Ishikawa (cell line): ENCODE results near the gene UNC5C.

Source experiments
- CEBPB ChIP-seq: IDR thresholded peaks from 2 replicates; pipeline ENCODE4 v1.6.1; 2012
- CREB1 ChIP-seq: IDR thresholded peaks from 2 replicates; pipeline ENCODE4 v1.6.1; 2012; ENCODE audit warnings: low read depth
- EGR1 ChIP-seq: IDR thresholded peaks from 2 replicates; pipeline ENCODE4 v1.6.1; 2012
- EP300 ChIP-seq: IDR thresholded peaks from 2 replicates; pipeline ENCODE4 v1.6.1; 2012; ENCODE audit warnings: borderline replicate concordance
- FOXM1 ChIP-seq: IDR thresholded peaks from 2 replicates; pipeline ENCODE4 v1.6.1; 2012; ENCODE audit warnings: low read depth, borderline replicate concordance
- MAX ChIP-seq: IDR thresholded peaks from 2 replicates; pipeline ENCODE4 v1.6.1; 2012
- NFIC ChIP-seq: IDR thresholded peaks from 2 replicates; pipeline ENCODE4 v1.6.1; 2012
- RAD21 ChIP-seq: IDR thresholded peaks from 2 replicates; pipeline ENCODE4 v1.6.1; 2012; ENCODE audit warnings: low read depth
- REST ChIP-seq: IDR thresholded peaks from 2 replicates; pipeline ENCODE4 v1.6.1; 2012; ENCODE audit warnings: low read depth, mild to moderate bottlenecking
- TAF1 ChIP-seq: IDR thresholded peaks from 2 replicates; pipeline ENCODE4 v1.6.1; 2012; ENCODE audit warnings: low read depth, mild to moderate bottlenecking
- TCF12 ChIP-seq: IDR thresholded peaks from 2 replicates; pipeline ENCODE4 v1.6.1; 2012; ENCODE audit warnings: low read depth
- TEAD4 ChIP-seq: IDR thresholded peaks from 2 replicates; pipeline ENCODE4 v1.6.1; 2012
- USF1 ChIP-seq: IDR thresholded peaks from 2 replicates; pipeline ENCODE4 v1.6.1; 2012
- YY1 ChIP-seq: IDR thresholded peaks from 2 replicates; pipeline ENCODE4 v1.6.1; 2012; ENCODE audit warnings: low read depth
- ZBTB7A ChIP-seq: IDR thresholded peaks from 2 replicates; pipeline ENCODE4 v1.6.1; 2012; ENCODE audit warnings: low read depth

UNC5C gene

GRCh38 chr4:95417531-95417930 lies 131.2 kb downstream of the UNC5C start:
- TF ChIP-seq ZBTB7A (no peak), TAF1 (no peak), TEAD4 (no peak), FOXM1 (no peak), TCF12 (no peak), USF1 (no peak), CREB1 (no peak), EGR1 (no peak), YY1 (no peak), RAD21 (no peak), CEBPB (no peak), MAX (no peak), REST (no peak), EP300 (no peak), NFIC (no peak)

- TF ChIP-seq TCF12 (no peak), ZBTB7A (no peak), RAD21 (no peak), YY1 (no peak), MAX (no peak), EP300 (no peak), CREB1 (no peak)
Observed at GRCh38 chr4:95415346-95415771, 133.4 kb downstream of the UNC5C start.

- TF ChIP-seq MAX (no peak), REST (no peak), FOXM1 (no peak), NFIC (no peak)
Observed at GRCh38 chr4:95411371-95412088, 137.2 kb downstream of the UNC5C start.

- no peak for TF ChIP-seq TAF1
- TF ChIP-seq EP300, result no peak
- no peak for TF ChIP-seq FOXM1
- TF ChIP-seq CEBPB, result no peak
- TF ChIP-seq RAD21, result no peak
- TF ChIP-seq USF1, result no peak
- no peak for TF ChIP-seq TEAD4
- TF ChIP-seq EGR1, result no peak
- no peak for TF ChIP-seq TCF12
Observed at GRCh38 chr4:95410387-95410977, 138.3 kb downstream of the UNC5C start.

- TF ChIP-seq TCF12 (no peak), NFIC (no peak), REST (no peak), CREB1 (no peak), ZBTB7A (no peak), FOXM1 (no peak), USF1 (no peak), MAX (no peak), CEBPB (no peak), EP300 (no peak), EGR1 (no peak), TEAD4 (no peak), YY1 (no peak), RAD21 (no peak), TAF1 (no peak)
Observed at GRCh38 chr4:95409750-95410149, 139.0 kb downstream of the UNC5C start.
